ENCODE measurements around the gene TP53BP1.

TP53BP1 gene

DNA sequence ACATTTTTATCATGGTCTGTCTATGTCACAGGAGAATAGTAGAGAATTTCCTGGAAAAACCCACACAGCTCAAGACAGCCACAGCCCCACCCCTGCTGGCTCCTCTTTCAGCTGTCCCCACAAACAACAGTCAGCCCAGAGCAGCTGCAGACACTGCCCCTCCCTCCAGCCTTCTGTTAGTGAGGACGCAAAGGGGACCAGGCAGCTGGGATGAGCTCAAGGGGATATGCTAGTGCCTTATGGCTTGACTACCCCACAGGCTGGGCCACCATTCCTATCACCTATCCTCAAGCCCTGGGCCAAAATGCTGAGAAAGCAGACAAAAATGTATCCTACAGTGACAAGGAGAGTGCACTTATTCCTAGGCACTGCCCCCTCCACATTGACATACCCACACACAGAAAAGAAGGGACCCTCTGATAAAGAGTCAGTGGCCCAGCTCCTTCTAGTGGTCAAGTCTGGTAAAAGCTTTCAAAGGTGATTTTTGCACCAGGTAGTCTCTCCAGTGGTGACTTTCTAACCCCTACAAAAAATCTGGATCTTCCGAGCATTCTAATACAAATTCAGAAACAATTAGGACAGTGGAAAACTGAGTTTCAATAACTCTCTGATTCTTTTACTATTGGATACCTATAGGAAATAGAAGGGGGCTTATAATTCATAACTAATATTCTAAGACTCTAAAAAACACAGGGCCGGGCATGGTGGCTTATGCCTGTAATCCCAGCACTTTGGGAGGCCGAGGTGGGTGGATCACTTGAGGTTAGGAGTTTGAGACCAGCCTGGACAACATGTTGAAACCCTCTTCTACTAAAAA lies 21.5 kb upstream of the TP53BP1 start:
- H3K9me3 ChIP-seq (ENCODE audit: low read length), result no peaks in the 10 kb centered on the region
- H3K4me2 ChIP-seq (ENCODE audit: low read length), result no peak overlapping the region
- H3K4me1 ChIP-seq (ENCODE audit: insufficient read depth, low read length, severe bottlenecking), result peaks cover 48% of the 10 kb centered on the region
- no peaks in the 10 kb centered on the region for H4K20me1 ChIP-seq (ENCODE audit: insufficient read depth, low read length)
- peaks cover 6% of the 10 kb centered on the region; the same call in 1 of the 2 replicates for H3K27me3 ChIP-seq (ENCODE audit: insufficient read depth, low read length)
- no peaks in the 10 kb centered on the region for H3K36me3 ChIP-seq (ENCODE audit: insufficient read depth, low read length)
- H3F3A ChIP-seq (ENCODE audit: insufficient read depth, low read length), result no peaks in the 10 kb centered on the region
- no peak overlapping the region for H3K4me3 ChIP-seq (ENCODE audit: low read depth, low read length, poor library complexity, severe bottlenecking)
- no peak for TF ChIP-seq EZH2 (IDR thresholded peaks at IDR 0.05; ENCODE audit: borderline replicate concordance, low read length)
- TF ChIP-seq, protein P1, sequence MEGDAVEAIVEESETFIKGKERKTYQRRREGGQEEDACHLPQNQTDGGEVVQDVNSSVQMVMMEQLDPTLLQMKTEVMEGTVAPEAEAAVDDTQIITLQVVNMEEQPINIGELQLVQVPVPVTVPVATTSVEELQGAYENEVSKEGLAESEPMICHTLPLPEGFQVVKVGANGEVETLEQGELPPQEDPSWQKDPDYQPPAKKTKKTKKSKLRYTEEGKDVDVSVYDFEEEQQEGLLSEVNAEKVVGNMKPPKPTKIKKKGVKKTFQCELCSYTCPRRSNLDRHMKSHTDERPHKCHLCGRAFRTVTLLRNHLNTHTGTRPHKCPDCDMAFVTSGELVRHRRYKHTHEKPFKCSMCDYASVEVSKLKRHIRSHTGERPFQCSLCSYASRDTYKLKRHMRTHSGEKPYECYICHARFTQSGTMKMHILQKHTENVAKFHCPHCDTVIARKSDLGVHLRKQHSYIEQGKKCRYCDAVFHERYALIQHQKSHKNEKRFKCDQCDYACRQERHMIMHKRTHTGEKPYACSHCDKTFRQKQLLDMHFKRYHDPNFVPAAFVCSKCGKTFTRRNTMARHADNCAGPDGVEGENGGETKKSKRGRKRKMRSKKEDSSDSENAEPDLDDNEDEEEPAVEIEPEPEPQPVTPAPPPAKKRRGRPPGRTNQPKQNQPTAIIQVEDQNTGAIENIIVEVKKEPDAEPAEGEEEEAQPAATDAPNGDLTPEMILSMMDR (IDR thresholded peaks at IDR 0.05; ENCODE audit: low read length), result peak; percentile 86
- H2AFZ ChIP-seq (ENCODE audit: low read length), result no peak overlapping the region
- no peak overlapping the region for H3K9ac ChIP-seq (ENCODE audit: low read length)
- no peaks in the 10 kb centered on the region for H3K79me2 ChIP-seq (ENCODE audit: insufficient read depth, low read length)
- H3K27ac ChIP-seq (ENCODE audit: low read depth, low read length, poor library complexity, severe bottlenecking), result no peak overlapping the region
- H3K9me2 ChIP-seq (ENCODE audit: low read depth, low read length), result no peaks in the 10 kb centered on the region

DNA sequence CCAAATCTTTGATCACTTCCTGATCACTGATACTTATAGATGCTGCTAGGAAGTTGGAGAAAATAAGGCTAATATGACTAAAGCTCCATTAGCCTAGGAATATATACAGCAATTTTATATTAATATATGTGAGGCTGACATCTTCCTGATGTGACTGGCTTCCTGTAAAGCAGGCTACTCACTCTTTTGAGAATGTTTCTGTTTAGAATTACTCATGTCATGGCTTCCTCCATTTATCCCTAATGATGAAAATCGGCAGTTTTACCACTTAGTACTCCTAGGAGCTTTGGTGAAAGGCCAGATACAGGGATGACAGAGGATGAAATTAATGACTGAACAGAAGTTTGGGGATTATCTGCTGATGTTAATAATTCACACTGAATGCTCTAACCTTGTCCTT lies 20.6 kb upstream of the TP53BP1 start:
- no peak for TF ChIP-seq EZH2 (IDR thresholded peaks at IDR 0.05; ENCODE audit: borderline replicate concordance, low read length)
- TF ChIP-seq, protein P1 (IDR thresholded peaks at IDR 0.05; ENCODE audit: low read length), result no peak
- no peaks in the 10 kb centered on the region for H3K36me3 ChIP-seq (ENCODE audit: insufficient read depth, low read length)
- H2AFZ ChIP-seq (ENCODE audit: low read length), result no peak overlapping the region
- H3K4me1 ChIP-seq (ENCODE audit: insufficient read depth, low read length, severe bottlenecking), result peaks cover 40% of the 10 kb centered on the region
- H3K4me3 ChIP-seq (ENCODE audit: low read depth, low read length, poor library complexity, severe bottlenecking), result no peak overlapping the region
- peaks cover 6% of the 10 kb centered on the region; the same call in 1 of the 2 replicates for H3K27me3 ChIP-seq (ENCODE audit: insufficient read depth, low read length)
- H3K9me3 ChIP-seq (ENCODE audit: low read length), result no peaks in the 10 kb centered on the region
- H3K9ac ChIP-seq (ENCODE audit: low read length), result no peak overlapping the region
- no peaks in the 10 kb centered on the region for H3K79me2 ChIP-seq (ENCODE audit: insufficient read depth, low read length)
- H3K27ac ChIP-seq (ENCODE audit: low read depth, low read length, poor library complexity, severe bottlenecking), result no peak overlapping the region
- H3F3A ChIP-seq (ENCODE audit: insufficient read depth, low read length), result no peaks in the 10 kb centered on the region
- no peaks in the 10 kb centered on the region for H3K9me2 ChIP-seq (ENCODE audit: low read depth, low read length)
- no peak overlapping the region for H3K4me2 ChIP-seq (ENCODE audit: low read length)
- no peaks in the 10 kb centered on the region for H4K20me1 ChIP-seq (ENCODE audit: insufficient read depth, low read length)

DNA sequence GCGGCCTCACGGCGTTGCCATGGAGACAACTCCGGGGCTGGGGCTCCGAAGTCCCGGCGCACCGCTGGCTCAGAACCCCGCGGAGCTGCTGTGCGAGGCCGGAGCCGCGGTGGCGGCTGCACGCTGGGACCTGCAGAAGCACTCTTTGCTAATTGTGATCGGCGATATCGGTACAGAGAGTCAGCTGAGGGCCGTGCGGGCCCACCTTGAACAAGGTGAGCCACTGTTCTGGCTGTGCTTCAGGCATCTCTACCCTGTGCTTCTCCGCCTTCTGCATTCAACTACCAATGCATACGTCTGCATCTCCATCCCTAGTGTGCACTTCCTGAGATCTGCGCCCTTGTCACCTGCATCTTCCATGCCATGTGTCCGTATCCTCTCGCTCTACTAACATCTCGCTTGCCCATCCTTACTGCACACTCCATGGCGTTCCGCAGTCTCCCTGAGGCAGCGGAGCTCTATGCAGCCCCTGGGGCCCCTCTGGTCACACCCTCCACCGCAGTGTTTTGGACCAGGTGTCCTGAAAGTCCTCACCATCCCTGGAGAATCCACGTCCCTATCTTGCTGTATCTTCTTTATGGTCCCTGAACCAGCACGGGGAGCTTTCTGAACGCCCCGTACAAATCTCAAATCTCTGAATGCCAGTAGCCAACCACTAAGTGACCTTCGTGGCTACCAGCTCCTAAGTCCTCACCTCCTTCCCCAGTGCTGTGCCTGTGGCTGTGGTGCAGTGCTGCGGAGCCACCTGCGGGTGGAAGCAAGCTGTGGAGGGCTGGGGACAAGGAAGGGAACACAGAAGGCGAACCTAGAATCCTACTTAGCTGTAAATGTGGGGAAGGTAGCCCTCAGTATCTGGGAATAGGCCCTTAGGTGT lies 18.3 kb upstream of the TP53BP1 start:
- peak overlapping the region; percentile 21; the same call in 1 of the 2 replicates for H3K9ac ChIP-seq (ENCODE audit: low read length)
- H3K27me3 ChIP-seq (ENCODE audit: insufficient read depth, low read length), result peaks cover 6% of the 10 kb centered on the region; the same call in 1 of the 2 replicates
- peak overlapping the region; percentile 74 for H3K4me3 ChIP-seq (ENCODE audit: low read depth, low read length, poor library complexity, severe bottlenecking)
- no peaks in the 10 kb centered on the region; the same call in 1 of the 2 replicates for H3K36me3 ChIP-seq (ENCODE audit: insufficient read depth, low read length)
- H3K9me3 ChIP-seq (ENCODE audit: low read length), result no peaks in the 10 kb centered on the region
- no peaks in the 10 kb centered on the region for H4K20me1 ChIP-seq (ENCODE audit: insufficient read depth, low read length)
- H2AFZ ChIP-seq (ENCODE audit: low read length), result no peak overlapping the region
- H3K4me2 ChIP-seq (ENCODE audit: low read length), result peak overlapping the region; percentile 91
- H3K9me2 ChIP-seq (ENCODE audit: low read depth, low read length), result no peaks in the 10 kb centered on the region
- no peaks in the 10 kb centered on the region for H3K79me2 ChIP-seq (ENCODE audit: insufficient read depth, low read length)
- H3F3A ChIP-seq (ENCODE audit: insufficient read depth, low read length), result no peaks in the 10 kb centered on the region
- no peak overlapping the region for H3K27ac ChIP-seq (ENCODE audit: low read depth, low read length, poor library complexity, severe bottlenecking)
- H3K4me1 ChIP-seq (ENCODE audit: insufficient read depth, low read length, severe bottlenecking), result peaks cover 22% of the 10 kb centered on the region
- TF ChIP-seq, protein P1 (IDR thresholded peaks at IDR 0.05; ENCODE audit: low read length), result no peak
- TF ChIP-seq EZH2 (IDR thresholded peaks at IDR 0.05; ENCODE audit: borderline replicate concordance, low read length), result no peak

All from OCI-LY1 (cell line).